ENCODE results near the gene SHISA7.
A peak's percentile ranks its signal among the peaks of the same experiment; 100 is the strongest.

Gene SHISA7

GRCh38 chr19:55482156-55482961 is 39.3 kb upstream of the SHISA7 start:
- no peak for DNase-seq (ENCODE audit: low spot score)

- DNase-seq (ENCODE audit: low spot score): no peak
Observed at GRCh38 chr19:55481794-55482155, 38.7 kb upstream of the SHISA7 start.

GRCh38 chr19:55481148-55481793 is 38.2 kb upstream of the SHISA7 start:
- DNase-seq (ENCODE audit: low spot score): no peak

GRCh38 chr19:55479451-55480230 is 36.5 kb upstream of the SHISA7 start:
- no peak for DNase-seq (ENCODE audit: low spot score)

GRCh38 chr19:55479045-55479444 is 35.9 kb upstream of the SHISA7 start:
- DNase-seq (ENCODE audit: low spot score): no peak

GRCh38 chr19:55478364-55478763 is 35.3 kb upstream of the SHISA7 start:
- DNase-seq (ENCODE audit: low spot score): no peak

GRCh38 chr19:55477905-55478304 is 34.8 kb upstream of the SHISA7 start:
- no peak for DNase-seq (ENCODE audit: low spot score)

GRCh38 chr19:55476100-55476775 is 33.1 kb upstream of the SHISA7 start, which contains the start of gene ZNF628:
Gene ZNF628, plus strand, starts transcription at chr19:55476617. Its CDS starts 3,294 bp downstream, at chr19:55479911.
- DNase-seq (ENCODE audit: low spot score): peak; percentile 97

- no peak for DNase-seq (ENCODE audit: low spot score)
Observed at GRCh38 chr19:55474269-55475265, 31.5 kb upstream of the SHISA7 start.

- no peak for DNase-seq (ENCODE audit: low spot score)
Observed at GRCh38 chr19:55473225-55474012, 30.3 kb upstream of the SHISA7 start.

- no peak for DNase-seq (ENCODE audit: low spot score)
Observed at GRCh38 chr19:55472463-55472862, 29.4 kb upstream of the SHISA7 start.

GRCh38 chr19:55471266-55471665 is 28.2 kb upstream of the SHISA7 start:
- no peak for DNase-seq (ENCODE audit: low spot score)

GRCh38 chr19:55468054-55468393 is 24.9 kb upstream of the SHISA7 start:
- DNase-seq (ENCODE audit: low spot score): no peak

GRCh38 chr19:55467236-55468053 is 24.3 kb upstream of the SHISA7 start:
- DNase-seq (ENCODE audit: low spot score): peak; percentile 80

GRCh38 chr19:55466241-55466614 is 23.1 kb upstream of the SHISA7 start:
- DNase-seq (ENCODE audit: low spot score): no peak

- no peak for DNase-seq (ENCODE audit: low spot score)
Observed at GRCh38 chr19:55465460-55466240, 22.6 kb upstream of the SHISA7 start.

- DNase-seq (ENCODE audit: low spot score): no peak
Observed at GRCh38 chr19:55464662-55465054, 21.6 kb upstream of the SHISA7 start, which contains the start of gene C19orf85. Gene C19orf85, minus strand, starts transcription at chr19:55464751. Its CDS starts 197 bp downstream, at chr19:55464554.

- DNase-seq (ENCODE audit: low spot score): no peak
Observed at GRCh38 chr19:55464039-55464661, 21.1 kb upstream of the SHISA7 start.

Data from hematopoietic multipotent progenitor cell treated with erythropoietin and hydrocortisone succinate and interleukin-3 and kit ligand, for 17 days (in vitro differentiated cells).